ENCODE results near the gene CMTM8.

DNA sequence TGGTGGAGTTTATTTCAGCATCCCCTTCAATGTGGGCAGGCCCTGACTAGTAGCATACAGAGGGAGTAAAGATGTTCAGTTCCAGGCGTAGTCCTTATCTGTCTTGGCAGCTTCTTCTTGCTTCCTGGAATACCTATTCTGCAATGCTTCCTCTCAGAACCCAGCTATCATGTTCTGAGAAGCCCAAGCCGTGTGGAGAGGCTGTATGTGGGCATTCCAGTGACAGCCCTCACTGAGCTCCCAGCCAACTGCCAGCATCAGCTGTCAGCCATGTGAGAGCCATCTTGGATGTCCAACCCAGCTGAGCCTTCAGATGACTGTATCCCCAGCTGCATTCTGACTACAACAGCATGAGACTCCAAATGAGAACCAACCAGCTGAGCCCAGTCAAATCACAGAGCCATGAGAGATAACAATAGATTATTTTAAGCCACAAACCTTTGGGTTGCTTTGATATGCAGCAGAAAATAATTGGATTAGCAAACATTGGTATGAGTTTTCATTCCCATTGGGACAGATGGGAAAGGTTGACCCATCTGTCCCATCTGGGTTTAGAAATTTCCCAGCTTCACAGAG lies 144.7 kb downstream of the CMTM8 start:
- TF ChIP-seq POLR2A (IDR thresholded peaks at IDR 0.05; ENCODE audit: low read depth, low read length), result no peak
- TF ChIP-seq, protein P1, sequence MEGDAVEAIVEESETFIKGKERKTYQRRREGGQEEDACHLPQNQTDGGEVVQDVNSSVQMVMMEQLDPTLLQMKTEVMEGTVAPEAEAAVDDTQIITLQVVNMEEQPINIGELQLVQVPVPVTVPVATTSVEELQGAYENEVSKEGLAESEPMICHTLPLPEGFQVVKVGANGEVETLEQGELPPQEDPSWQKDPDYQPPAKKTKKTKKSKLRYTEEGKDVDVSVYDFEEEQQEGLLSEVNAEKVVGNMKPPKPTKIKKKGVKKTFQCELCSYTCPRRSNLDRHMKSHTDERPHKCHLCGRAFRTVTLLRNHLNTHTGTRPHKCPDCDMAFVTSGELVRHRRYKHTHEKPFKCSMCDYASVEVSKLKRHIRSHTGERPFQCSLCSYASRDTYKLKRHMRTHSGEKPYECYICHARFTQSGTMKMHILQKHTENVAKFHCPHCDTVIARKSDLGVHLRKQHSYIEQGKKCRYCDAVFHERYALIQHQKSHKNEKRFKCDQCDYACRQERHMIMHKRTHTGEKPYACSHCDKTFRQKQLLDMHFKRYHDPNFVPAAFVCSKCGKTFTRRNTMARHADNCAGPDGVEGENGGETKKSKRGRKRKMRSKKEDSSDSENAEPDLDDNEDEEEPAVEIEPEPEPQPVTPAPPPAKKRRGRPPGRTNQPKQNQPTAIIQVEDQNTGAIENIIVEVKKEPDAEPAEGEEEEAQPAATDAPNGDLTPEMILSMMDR (IDR thresholded peaks at IDR 0.05 in 2 of 3, conservative IDR thresholded peaks at IDR 0.05 in 1 of 3; ENCODE audit: control insufficient read depth in 2 of 3, extremely low read depth in 1 of 3, insufficient read depth in 1 of 3, low read depth in 3 of 3, low read length in 3 of 3), result no peak
- TF ChIP-seq GABPA (IDR thresholded peaks at IDR 0.05; ENCODE audit: low read depth), result no peak
- TF ChIP-seq ETV6 (conservative IDR thresholded peaks at IDR 0.05 in 1 of 2, IDR thresholded peaks at IDR 0.05 in 1 of 2; ENCODE audit: borderline replicate concordance in 1 of 2, low read depth in 1 of 2), result no peak
- TF ChIP-seq NR2C1 (IDR thresholded peaks at IDR 0.05), result no peak
